GM21447 (cell line): ENCODE data around the gene CDK19.
"Not testable (repeated sequence)": the region's sequence is repeated elsewhere in the genome, so short reads cannot be mapped to it uniquely, and the experiment has no call there.

ENCODE experiments used
- ATAC-seq: cut with Tn5 transposase; IDR thresholded peaks from one replicate; pipeline ENCODE4 v1.9.1; 2021; ENCODE audit not compliant: unreplicated experiment

The CDK19 gene

DNA sequence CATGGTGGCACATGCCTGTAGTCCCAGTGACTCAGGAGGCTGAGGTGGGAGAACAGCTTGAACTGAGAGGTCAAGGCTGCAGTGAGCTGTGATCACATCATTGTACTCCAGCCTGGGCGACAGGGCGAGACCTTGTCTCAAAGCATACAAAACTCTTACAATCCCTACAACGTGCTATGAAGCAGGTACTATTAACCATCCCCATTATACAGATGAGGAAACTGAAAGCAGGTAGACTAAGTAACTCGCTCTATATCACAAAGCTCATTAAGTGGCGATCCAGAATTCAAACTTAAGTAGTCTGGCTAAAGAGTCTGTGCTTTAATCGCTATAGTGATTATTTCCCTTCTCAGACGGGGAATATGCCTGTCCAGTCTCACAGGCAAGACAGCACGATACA lies 54.7 kb downstream of the CDK19 start:
- ATAC-seq = no peak

GRCh38 chr6:110760098-110760497 lies 55.2 kb downstream of the CDK19 start:
- not testable (repeated sequence) for ATAC-seq

DNA sequence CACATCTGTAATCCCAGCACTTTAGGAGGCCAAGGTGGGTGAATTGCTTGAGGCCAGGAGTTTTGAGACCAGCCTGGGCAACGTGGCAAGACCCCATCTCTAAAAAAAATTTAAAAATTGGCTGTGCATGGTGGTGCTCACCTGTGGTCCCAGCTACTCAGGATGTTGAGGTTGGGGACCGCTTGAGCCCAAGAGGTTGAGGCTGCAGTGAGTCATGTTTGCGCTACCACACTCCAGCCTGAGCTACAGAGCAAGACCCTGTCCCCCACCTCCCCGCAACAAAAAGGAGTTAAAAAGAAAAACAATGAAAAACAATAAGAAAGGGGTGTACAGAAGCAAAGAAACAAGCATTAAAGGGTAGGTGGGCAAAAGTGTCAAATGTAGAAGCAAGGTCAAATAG lies 57.3 kb downstream of the CDK19 start:
- no peak for ATAC-seq

GRCh38 chr6:110756817-110757216 lies 58.5 kb downstream of the CDK19 start:
- ATAC-seq = peak; percentile 65

DNA sequence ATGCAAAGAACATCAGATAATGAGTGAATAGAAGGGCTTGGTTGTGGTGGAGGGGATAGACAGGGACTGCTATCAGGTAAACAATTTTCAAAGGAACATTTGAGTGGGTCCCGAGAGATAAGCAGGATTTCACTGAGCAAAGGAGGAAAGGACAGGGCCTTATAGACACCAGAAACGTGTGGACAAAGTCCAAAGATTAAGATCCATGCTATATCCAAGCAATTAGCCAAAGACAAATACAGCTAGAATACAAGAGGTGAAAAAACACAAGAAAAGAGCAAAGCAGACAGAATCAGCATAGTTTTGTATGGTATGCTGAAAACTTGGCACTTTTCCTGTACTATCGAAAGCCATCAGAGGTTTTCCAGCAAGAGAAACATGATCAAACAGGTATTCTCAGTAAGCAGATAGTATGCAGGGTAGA lies 59.8 kb downstream of the CDK19 start:
- no peak for ATAC-seq

GRCh38 chr6:110753936-110754668 lies 61.2 kb downstream of the CDK19 start:
- not testable (repeated sequence) for ATAC-seq

DNA sequence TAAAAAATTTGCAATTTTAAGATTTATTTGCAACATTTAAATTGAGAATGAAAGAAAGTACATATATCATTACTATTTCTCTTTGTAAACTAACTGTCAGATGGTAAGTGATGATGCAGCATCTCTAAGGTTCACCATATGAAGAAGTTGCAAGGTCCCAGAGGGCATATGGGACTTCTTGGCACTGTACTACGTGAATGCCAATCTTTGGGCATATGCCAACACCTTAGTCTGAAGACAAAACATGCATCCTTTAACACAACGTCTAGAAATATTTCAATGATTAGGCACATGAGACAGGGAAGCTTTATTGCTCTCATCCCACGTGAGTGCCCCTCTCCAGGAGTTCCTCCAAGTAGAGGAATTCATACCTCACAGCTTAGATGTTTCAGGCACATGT lies 66.8 kb downstream of the CDK19 start:
- ATAC-seq = no peak

DNA sequence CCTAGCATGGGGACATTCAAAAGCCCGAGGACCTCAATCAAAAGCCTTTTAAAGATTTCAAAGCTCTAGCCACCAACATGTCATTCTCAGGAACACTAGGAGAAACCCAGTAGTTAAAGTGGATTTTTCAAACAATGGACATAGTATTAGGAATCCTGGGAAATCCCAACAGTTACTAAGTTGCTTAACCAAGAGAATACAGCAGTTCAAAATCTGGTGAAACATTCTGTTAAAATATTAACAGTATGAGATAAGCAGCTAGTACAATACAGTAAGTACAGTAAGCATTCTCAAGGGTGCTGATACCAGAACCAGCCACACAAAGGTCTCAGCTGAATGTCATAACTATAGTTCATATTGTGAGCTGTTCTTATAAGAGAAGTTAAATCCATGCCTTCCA lies 68.6 kb downstream of the CDK19 start:
- no peak for ATAC-seq

GRCh38 chr6:110744991-110745390 lies 70.3 kb downstream of the CDK19 start:
- ATAC-seq = no peak

DNA sequence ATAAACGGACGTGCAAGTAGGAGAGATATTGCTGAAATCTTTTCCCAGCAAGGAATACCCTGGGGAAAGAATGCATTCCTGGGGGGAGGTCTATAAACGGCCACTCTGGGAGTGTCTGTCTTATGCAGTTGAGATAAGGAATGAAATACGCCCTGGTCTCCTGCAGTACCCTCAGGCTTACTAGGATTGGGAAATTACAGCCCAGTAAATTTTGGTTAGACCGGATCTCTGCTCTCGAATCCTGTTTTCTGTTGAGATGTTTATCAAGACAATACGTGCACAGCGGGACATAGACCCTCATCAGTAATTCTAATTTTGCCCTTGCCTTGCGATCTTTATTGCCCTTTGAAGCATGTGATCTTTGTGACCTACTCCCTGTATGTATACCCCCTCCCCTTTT lies 72.7 kb downstream of the CDK19 start:
- not testable (repeated sequence) for ATAC-seq

GRCh38 chr6:110741517-110741916 lies 73.8 kb downstream of the CDK19 start:
- ATAC-seq = no peak

DNA sequence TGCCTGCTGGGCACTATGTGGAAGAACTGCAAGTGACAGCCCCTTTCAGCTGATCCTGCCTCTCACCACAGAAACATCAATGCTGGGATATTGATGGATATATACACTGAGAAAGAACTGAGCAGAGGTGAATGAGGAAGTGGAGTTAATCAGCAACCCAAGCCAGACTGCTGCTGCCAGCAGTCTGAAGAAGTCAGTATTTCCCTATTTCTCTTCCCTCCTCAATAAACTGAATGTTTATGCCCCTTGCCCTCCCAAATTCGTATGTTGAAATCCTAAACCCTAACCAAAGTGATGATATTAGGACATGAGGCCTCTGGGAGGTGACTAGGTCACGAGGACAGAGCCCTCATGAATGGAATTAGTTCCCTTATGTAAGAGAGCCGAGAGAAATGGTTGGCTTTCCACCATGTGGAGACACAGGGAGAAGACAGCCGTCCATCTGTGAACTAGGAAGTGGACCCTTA lies 76.3 kb downstream of the CDK19 start:
- peak; percentile 81 for ATAC-seq

- no peak for ATAC-seq
These were observed 79.6 kb downstream of the CDK19 start for GRCh38 chr6:110735666-110736065.

DNA sequence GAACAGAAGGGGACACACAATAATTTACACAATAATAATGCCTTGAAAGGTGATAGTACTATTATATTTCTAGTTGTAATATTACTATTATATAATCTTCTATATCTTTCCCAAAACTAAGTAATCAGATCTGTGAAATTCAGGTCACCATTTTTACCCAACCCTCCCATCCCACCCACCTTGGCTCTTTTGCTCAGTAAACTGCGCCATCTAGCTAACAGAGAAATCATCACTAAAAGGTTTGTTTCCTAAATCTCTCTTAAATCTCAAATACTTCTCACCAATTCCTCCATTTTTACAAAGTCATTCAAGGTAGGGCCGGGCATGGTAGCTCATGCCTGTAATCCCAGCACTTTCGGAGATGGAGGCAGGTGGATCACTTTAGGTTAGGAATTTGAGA lies 83.4 kb downstream of the CDK19 start:
- no peak for ATAC-seq

- no peak for ATAC-seq
These were observed 84.1 kb downstream of the CDK19 start for GRCh38 chr6:110731196-110731595.

DNA sequence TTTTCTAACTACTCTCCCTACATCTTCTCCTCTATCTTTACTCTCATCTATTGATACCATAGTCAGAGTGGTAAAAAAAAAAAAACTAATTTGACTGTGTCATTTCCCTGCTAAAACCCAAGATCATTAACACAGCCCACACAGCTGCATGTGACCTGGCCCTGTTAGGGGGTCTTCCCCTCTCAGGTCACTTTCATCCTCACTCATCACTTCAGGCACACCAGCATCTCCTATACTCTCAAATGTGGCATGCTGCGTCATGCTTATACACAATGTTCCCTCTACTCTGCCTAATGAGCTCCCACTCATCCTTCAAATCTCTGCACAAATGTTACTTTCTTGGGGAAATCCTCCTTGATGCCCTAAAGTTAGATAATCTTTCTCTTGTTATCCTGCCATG lies 86.8 kb downstream of the CDK19 start:
- ATAC-seq = peak; percentile 84

DNA sequence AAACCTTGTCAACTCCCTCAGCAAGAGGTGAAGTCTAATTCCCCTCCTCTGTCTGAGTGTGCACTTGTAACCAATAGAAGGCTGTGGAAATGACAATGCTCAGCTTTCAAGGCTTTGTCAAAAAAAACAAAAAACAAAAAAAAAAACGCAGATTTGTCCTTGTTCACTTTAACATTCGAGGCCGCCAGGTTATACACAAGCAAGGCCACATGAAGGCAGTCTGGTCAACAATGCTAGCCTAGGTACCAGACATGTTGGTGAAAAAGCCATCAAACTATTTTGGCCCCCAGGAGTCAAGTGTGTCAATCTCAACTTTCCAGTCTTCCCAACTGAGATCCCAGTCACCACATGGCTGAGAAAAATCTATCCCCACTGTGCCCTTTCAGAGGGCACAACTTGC lies 92.3 kb downstream of the CDK19 start:
- ATAC-seq = no peak

GRCh38 chr6:110720066-110720465 lies 95.2 kb downstream of the CDK19 start:
- no peak for ATAC-seq

DNA sequence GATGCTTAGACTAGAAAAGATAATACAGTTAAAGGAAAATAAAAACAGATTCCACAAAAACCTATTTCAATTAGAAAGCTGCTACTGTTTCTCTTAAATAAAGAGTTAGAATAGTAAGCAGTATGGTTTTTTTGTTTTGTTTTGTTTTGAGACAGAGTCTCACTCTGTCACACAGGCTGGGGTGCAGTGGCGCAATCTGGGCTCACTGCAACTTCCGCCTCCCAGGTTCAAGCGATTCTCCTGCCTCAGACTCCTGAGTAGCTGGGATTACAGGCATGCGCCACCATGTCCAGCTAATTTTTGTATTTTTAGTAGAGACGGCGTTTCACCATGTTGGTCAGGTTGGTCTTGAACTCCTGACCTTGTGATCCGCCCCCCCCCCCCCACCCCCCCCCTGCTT lies 95.7 kb downstream of the CDK19 start:
- not testable (repeated sequence) for ATAC-seq

GRCh38 chr6:110714143-110714542 lies 101.1 kb downstream of the CDK19 start:
- ATAC-seq = no peak

- ATAC-seq = no peak
These were observed 103.0 kb downstream of the CDK19 start for GRCh38 chr6:110712238-110712637.

- ATAC-seq = no peak
These were observed 105.2 kb downstream of the CDK19 start for GRCh38 chr6:110710115-110710514.

DNA sequence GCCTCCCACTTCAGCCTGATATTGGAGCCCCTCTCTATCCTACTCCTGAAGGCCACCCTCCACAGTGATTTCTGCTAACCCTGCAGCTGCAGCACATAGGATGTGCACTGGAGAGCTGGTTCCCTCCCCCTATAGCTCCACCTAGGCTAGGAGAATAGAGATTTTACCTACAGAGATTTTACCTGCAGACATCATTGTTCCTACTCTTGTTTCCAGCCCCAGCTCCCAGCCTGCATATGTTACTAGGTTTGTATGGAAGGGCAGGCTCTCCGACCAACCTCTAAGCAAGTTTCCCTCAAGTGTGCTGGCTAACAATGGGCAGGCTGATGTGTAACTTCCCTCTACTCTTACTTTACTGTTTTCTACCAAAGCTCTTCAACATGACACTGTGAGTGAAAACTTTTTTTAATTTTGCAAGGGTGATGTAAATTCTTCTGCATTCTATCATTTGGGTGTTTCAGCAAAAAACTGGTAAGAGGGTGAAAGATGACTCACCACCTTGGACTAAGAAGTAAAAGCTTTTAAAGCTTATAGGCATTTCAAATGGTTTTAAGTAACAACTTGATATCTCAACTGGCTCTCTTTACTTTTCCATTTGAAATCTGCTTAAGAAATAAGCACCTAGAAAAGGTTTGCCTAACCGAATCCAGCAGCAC lies 106.8 kb downstream of the CDK19 start:
- ATAC-seq = no peak
